MM.1S (cell line): ENCODE results near the gene BRINP3.

Source experiments
- DNase-seq: peaks from one replicate; pipeline ENCODE4 v3.0.0-alpha.2; 2015
- H2AFZ ChIP-seq: fragments of 300-600 bp; sonication (generic); 2 replicates; pipeline ENCODE4 v1.6.0; 2016; ENCODE audit warnings: antibody characterized with exemption, low read length
- H3F3A ChIP-seq: fragments of 300-600 bp; sonication (generic); 2 replicates; pipeline ENCODE4 v1.6.1; 2016; ENCODE audit warnings: mild to moderate bottlenecking, antibody characterized with exemption, low read length, moderate library complexity, mixed read lengths; ENCODE audit not compliant: insufficient read depth
- H3K27ac ChIP-seq: fragments of 300-600 bp; sonication (generic); 2 replicates; pipeline ENCODE4 v1.5.1; 2016; ENCODE audit warnings: mild to moderate bottlenecking, low read length
- H3K27me3 ChIP-seq: fragments of 300-600 bp; sonication (generic); replicated peaks from 2 replicates; pipeline ENCODE4 v1.6.0; 2016; ENCODE audit warnings: low read length; ENCODE audit not compliant: insufficient read depth
- H3K36me3 ChIP-seq: fragments of 300-600 bp; sonication (generic); replicated peaks from 2 replicates; pipeline ENCODE4 v1.6.1; 2016; ENCODE audit warnings: mild to moderate bottlenecking, low read length, mixed read lengths; ENCODE audit not compliant: insufficient read depth
- H3K4me1 ChIP-seq: fragments of 300-600 bp; sonication (generic); 2 replicates; pipeline ENCODE4 v1.6.1; 2016; ENCODE audit warnings: low read length, mixed read lengths
- H3K4me2 ChIP-seq: fragments of 300-600 bp; sonication (generic); 2 replicates; pipeline ENCODE4 v1.6.0; 2016; ENCODE audit warnings: low read depth, low read length
- H3K4me3 ChIP-seq: fragments of 300-600 bp; sonication (generic); 2 replicates; pipeline ENCODE4 v1.5.1; 2016; ENCODE audit warnings: low read length, mixed read lengths
- H3K79me2 ChIP-seq: fragments of 300-600 bp; sonication (generic); 2 replicates; pipeline ENCODE4 v1.6.1; 2016; ENCODE audit warnings: mixed run types, low read length, mixed read lengths
- H3K9ac ChIP-seq: fragments of 300-600 bp; sonication (generic); 2 replicates; pipeline ENCODE4 v1.6.1; 2016; ENCODE audit warnings: low read length, mixed read lengths
- H3K9me2 ChIP-seq: fragments of 300-600 bp; sonication (generic); replicated peaks from 2 replicates; pipeline ENCODE4 v1.6.1; 2016; ENCODE audit warnings: mild to moderate bottlenecking, low read length, mixed read lengths; ENCODE audit not compliant: insufficient read depth
- H3K9me3 ChIP-seq: fragments of 300-600 bp; sonication (generic); replicated peaks from 2 replicates; pipeline ENCODE4 v1.6.1; 2016; ENCODE audit warnings: mild to moderate bottlenecking, low read length, mixed read lengths; ENCODE audit not compliant: insufficient read depth
- H4K20me1 ChIP-seq: fragments of 300-600 bp; sonication (generic); 2 replicates; pipeline ENCODE4 v1.6.1; 2016; ENCODE audit warnings: mild to moderate bottlenecking, low read length, moderate library complexity, mixed read lengths; ENCODE audit not compliant: insufficient read depth
- CTCF ChIP-seq: fragments of 300-600 bp; sonication (generic); IDR thresholded peaks from 2 replicates; pipeline ENCODE4 v1.5.1; 2016; ENCODE audit warnings: antibody characterized with exemption, low read length, mixed read lengths
- EZH2 ChIP-seq: fragments of 300-600 bp; sonication (generic); optimal IDR thresholded peaks from 2 replicates; pipeline ENCODE3; 2017; ENCODE audit warnings: low read depth, mild to moderate bottlenecking, antibody characterized with exemption, low read length, mixed read lengths
- EZH2phosphoT487 ChIP-seq: fragments of 300-600 bp; sonication (generic); IDR thresholded peaks from 2 replicates; pipeline ENCODE4 v1.6.1; 2018; ENCODE audit warnings: antibody characterized with exemption, low read length

Gene BRINP3

GRCh38 chr1:190452272-190452848, 25.3 kb downstream of the BRINP3 start:
- no peak for DNase-seq

GRCh38 chr1:190444464-190444863, 33.2 kb downstream of the BRINP3 start:
- Histone ChIP-seq H2AFZ (no peak overlapping the region), H4K20me1 (no peaks in the 10 kb centered on the region), H3K79me2 (no peaks in the 10 kb centered on the region), H3K27me3 (no peaks in the 10 kb centered on the region), H3K36me3 (no peaks in the 10 kb centered on the region), H3K9me2 (no peaks in the 10 kb centered on the region), H3K4me2 (no peak overlapping the region), H3K4me1 (no peaks in the 10 kb centered on the region), H3K9me3 (no peaks in the 10 kb centered on the region), H3K4me3 (no peak overlapping the region), H3F3A (no peaks in the 10 kb centered on the region), H3K27ac (no peak overlapping the region), H3K9ac (no peak overlapping the region)
- no peak for DNase-seq
- TF ChIP-seq CTCF (no peak), EZH2 (no peak), EZH2phosphoT487 (no peak)

More at GRCh38 chr1:190452272-190452848, 25.3 kb downstream of the BRINP3 start:
- Histone ChIP-seq H3K27ac (no peak overlapping the region), H3F3A (no peaks in the 10 kb centered on the region), H3K9ac (no peak overlapping the region), H3K9me3 (no peaks in the 10 kb centered on the region), H3K36me3 (no peaks in the 10 kb centered on the region), H3K4me1 (no peaks in the 10 kb centered on the region), H3K27me3 (no peaks in the 10 kb centered on the region), H3K9me2 (no peaks in the 10 kb centered on the region), H2AFZ (no peak overlapping the region), H3K79me2 (no peaks in the 10 kb centered on the region), H3K4me3 (no peak overlapping the region), H3K4me2 (no peak overlapping the region), H4K20me1 (no peaks in the 10 kb centered on the region)
- TF ChIP-seq EZH2phosphoT487 (no peak), CTCF (no peak), EZH2 (no peak)

DNA sequence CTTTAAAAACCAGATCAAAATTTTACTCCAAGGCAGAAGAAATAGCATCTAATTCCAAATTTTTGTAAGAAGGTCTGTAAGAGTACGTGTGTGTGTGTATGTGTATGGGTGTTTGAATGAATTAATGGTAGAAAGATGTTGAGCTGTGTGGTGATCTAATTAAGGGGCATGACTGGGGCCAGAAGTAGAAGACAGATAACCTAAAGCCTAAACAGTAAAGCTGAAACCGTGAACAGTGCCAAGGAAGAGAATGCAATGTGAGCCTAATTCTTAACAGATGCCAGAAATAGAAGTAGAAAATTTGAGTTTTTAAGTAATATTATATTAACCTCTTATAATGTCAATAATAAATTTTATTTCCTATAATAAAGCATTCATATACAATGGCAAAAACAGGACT, 38.2 kb downstream of the BRINP3 start:
- H3K9me3 ChIP-seq: no peaks in the 10 kb centered on the region
- no peaks in the 10 kb centered on the region for H4K20me1 ChIP-seq
- H3K9me2 ChIP-seq: no peaks in the 10 kb centered on the region
- H3K27me3 ChIP-seq: no peaks in the 10 kb centered on the region
- no peak for DNase-seq
- H3K4me1 ChIP-seq: no peaks in the 10 kb centered on the region
- H3K27ac ChIP-seq: no peak overlapping the region
- no peak overlapping the region for H3K4me2 ChIP-seq
- no peaks in the 10 kb centered on the region for H3F3A ChIP-seq
- no peaks in the 10 kb centered on the region for H3K79me2 ChIP-seq
- TF ChIP-seq EZH2: no peak
- TF ChIP-seq EZH2phosphoT487: no peak
- TF ChIP-seq CTCF: no peak
- no peak overlapping the region for H3K4me3 ChIP-seq
- no peak overlapping the region for H3K9ac ChIP-seq
- no peaks in the 10 kb centered on the region for H3K36me3 ChIP-seq
- H2AFZ ChIP-seq: no peak overlapping the region

- H3K4me2 ChIP-seq: no peak overlapping the region
- H3K4me1 ChIP-seq: no peaks in the 10 kb centered on the region
- H3K9ac ChIP-seq: no peak overlapping the region
- H3K9me2 ChIP-seq: no peaks in the 10 kb centered on the region
- H3F3A ChIP-seq: no peaks in the 10 kb centered on the region
- H4K20me1 ChIP-seq: no peaks in the 10 kb centered on the region
- H3K79me2 ChIP-seq: no peaks in the 10 kb centered on the region
- TF ChIP-seq EZH2phosphoT487: no peak
- peak; percentile 52 for TF ChIP-seq CTCF
- no peak overlapping the region for H3K4me3 ChIP-seq
- no peak overlapping the region for H2AFZ ChIP-seq
- DNase-seq: peak; percentile 58
- no peaks in the 10 kb centered on the region for H3K27me3 ChIP-seq
- H3K9me3 ChIP-seq: no peaks in the 10 kb centered on the region
- H3K36me3 ChIP-seq: no peaks in the 10 kb centered on the region
- no peak overlapping the region for H3K27ac ChIP-seq
These were observed 41.0 kb downstream of the BRINP3 start for GRCh38 chr1:190436615-190437014.
